CD4-positive, alpha-beta T cell treated with Interleukin-12 subunit alpha and Interleukin-12 subunit beta, for 1 hour (primary cell): Measurements from ENCODE around the gene TPRG1L.
A peak's percentile ranks its signal among the peaks of the same experiment; 100 is the strongest.
"Not testable (repeated sequence)": the region's sequence is repeated elsewhere in the genome, so short reads cannot be mapped to it uniquely, and the experiment has no call there.

Experiments
- DNase-seq: peaks from one replicate; pipeline ENCODE4 v3.0.0-alpha.2; 2020

TPRG1L gene

DNA sequence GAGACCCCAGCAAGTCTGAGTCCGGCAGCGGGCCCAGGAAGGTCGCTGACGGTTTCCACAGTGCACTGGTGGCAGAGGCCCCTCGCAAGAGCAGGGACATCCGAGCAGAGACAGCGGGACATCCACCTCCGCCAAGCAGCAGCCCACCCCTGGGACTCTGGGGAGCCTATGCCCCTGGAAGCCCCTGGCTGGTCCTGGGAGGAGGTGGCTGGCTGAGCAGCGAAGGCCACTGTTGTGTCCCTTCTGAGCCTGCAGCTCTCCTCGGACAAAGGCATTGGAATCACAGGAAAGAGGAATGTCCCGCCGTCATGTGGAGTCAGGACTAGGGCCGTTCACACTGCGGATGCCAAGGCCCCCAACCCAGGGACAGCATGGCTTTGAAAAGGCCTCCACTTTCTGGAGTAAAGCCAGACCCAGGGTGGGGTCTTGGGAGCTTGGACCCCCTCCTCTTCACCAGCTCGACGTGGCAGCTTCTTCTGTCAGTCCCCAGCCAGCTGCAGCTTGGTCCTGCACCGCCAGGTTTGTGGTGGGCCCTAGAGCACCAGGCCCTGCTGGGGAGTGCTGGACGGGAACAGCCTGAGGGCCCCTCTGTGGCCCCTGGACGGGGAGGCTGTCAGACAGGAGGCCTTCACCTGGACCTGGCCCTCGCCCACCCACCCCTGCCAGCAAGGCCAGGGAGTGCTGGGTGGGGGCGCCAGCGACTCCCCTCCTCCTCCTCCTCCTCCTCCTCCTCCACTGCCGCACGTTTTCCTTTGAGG lies 14.9 kb upstream of the TPRG1L start:
- no peak for DNase-seq

DNA sequence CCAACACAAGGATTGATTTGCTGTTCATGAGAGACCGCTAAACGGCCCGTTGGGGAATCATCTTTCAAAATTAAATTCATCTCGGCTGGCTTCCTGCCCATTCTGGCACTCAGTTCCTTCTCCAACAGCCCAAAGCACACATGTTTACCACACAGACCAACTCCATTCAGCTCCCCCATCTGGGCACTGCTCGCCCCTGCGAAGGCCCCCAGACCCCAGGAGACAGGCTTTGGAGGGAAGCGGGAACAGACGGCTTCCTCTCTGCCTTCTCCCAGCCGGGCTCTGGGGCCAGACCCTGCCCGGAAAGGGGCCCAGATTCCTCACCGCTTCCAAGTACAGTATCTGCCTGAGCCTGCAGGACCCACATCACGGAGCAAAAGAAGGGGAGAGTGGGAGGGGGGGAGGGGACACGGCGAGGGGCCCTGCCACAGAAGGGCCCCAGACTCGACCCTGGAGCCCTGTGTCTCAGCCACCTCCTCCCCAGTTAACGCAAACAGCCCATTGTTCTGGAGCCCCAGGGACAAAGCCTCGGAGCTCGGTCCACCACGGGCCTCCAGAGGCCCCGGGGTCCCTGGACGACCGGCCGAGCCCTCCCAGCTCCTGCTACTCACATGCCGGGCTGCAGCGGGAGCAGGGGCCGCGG lies 14.2 kb upstream of the TPRG1L start:
- DNase-seq, result no peak

DNA sequence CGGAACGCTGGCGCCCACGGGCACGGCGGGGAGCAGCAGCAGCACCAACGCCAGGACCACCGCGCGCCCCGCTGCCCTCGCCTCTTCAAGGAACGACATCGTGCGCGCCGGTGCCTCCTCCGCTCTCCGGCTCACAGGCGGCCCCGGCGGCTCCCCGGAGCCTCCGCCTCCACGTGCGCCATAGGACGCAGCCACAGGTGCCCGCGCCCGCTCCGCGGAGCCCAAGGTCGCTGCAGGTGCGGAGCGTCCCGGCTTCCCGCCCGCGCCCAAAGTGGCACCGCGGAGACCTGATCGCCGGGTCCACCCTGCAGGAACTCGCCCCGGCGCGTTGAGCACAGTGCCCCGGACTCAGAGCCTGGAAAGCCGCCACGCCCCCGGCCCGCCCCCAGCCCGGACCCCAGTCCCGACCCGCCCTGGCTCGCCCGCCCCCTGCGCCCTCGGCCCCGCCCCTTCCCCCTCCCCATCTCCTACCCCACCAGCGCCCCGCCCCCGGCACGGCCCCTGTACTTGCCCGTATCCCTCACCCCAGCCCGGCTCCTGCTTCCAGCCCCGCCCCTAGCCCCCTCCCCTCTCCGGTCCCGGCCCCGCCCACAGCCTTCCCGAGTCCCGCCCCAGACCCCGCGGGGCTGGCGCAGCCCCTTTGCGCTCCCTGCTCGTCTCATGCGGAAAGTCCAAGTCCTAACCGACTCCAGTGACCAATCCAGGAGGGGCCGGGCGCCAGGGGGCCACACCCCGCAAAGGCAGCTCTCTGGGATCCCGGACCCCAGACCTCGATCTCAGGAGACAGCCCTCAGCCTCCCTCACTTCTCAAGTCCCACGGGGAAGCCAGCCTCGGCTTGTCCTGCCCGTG lies 13.4 kb upstream of the TPRG1L start, which contains the start of gene MEGF6:
TSS of gene MEGF6 (minus strand) at position 339 of the 850 bp plus-strand sequence. CDS start at position 99, 240 bp downstream.
- peak; percentile 69 for DNase-seq

DNA sequence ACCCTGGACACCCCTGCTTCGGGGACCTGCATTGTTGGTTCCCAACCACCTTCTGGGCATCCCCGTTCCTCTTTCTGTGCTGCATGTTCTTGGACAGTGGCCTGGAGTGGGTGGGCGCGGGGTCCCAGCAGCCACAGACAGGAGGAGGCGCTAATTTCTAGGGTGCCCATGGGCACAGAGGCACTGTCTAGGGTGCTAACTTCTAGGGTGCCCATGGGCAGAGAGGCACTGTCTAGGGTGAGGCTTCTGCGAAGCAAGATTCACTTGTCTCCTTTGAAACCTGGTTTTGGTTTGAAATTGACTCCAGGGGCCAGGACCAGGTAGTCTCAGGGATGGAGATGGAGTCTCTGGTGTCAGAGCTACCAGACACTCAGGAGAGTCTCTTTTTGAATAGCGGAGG lies 12.7 kb upstream of the TPRG1L start:
- DNase-seq, result no peak

DNA sequence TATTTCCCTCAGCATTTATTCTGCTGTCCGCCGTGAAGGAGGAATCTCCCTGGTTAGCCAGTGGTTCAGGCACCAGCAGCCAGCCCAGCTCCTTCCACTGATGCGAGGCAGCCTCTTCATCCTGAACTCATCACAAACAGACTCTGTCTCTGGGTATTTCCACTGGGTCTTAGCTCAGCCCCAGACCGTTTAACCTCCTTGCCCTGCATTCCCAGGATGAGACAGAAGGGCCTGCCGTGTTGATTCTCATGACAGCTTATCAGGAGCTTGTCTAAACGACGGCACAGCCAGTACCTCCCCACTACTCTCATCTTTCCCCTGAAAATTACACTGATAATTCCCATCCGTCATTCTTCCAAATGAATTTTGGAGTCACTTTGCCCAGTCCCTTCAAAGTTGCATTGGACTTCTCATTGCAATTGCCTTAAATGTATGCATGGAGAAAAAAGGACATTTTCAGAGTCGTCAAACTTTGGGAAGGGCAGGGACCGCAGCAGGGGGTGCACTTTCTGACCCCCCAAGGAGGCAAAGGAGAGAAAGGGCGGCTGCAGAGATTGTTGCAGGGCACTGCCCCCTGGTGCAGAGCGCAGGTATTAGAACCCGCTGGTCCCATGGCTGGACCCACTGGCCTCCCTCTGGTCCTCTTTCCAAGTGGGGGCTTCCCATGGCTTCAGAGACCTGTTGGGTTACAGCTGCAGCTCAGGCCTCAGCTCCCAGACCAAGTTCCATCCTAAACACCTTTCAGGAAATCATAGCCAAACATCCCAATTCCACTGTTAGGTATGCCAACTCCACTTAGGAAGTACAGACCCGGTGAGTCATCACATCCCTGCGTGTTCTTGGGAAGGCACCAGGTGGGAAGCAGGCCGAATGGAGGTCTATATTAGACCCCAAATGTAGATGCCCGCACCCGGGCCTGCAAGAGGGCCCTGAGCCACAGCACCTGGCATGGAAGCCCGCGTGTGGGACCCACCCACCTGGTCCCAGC lies 9.8 kb upstream of the TPRG1L start:
- no peak for DNase-seq

DNA sequence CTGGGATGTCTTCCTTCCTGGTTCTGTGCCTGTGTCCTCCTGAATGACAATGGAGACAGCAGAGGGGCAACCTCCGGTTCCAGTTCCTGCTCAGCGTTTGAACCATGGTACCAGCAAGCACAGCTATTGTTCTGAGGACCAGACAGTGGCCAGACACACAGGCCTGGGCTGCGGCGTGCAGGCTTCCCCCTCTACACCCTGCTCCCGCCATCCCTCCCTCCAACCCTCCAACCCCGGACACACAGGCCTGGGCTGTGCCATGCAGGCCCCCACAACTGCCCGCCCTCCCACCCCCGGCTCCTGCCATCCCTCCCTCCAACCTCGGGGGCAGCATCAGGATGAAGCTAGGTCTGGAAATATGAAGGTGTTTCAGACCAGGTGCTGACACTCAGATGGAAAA lies 8.0 kb upstream of the TPRG1L start:
- no peak for DNase-seq

DNA sequence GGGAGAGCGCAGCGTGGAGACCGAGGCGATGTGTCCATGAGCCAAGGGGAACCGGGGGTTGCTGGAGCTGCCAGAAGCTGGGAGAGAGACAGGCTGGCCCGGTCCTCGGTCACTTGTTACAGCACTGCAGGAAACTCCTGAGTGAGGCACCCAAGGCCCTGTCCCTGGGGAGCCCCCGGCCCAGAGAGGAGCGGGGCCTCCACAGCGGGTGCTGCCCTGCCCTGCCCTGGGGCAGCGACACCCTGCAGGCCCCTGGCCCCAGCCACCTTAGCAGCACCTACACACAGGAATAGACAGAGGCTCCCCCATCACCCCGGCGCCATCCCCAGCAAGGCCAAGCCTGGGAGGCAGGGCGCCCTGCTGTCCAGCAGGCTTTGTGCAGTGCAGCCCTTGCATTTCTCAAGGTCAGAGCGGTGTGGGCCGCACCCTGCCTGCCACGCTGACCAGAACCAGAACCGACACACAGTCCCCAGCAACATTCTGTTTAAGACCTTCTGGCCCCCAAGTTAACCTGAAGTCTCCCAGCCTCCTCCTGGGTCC lies 6.9 kb upstream of the TPRG1L start:
- no peak for DNase-seq

DNA sequence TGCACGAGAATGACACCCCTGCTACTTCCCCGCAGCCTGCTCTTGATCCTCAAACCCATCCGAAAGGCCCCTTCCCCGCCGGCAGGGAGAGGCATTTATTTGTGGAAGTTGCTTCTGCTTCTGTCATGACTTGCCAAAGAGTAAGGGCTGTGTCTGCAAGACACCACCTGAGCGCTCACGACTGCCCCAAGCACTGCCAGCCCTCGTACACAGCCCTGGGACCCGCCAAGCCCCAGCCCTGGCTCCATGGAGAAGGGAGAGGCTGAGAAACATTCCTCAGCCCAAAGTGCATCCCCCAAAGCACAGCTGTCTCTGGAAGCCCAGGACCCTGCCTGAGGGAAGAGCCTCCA lies 6.3 kb upstream of the TPRG1L start:
- no peak for DNase-seq

DNA sequence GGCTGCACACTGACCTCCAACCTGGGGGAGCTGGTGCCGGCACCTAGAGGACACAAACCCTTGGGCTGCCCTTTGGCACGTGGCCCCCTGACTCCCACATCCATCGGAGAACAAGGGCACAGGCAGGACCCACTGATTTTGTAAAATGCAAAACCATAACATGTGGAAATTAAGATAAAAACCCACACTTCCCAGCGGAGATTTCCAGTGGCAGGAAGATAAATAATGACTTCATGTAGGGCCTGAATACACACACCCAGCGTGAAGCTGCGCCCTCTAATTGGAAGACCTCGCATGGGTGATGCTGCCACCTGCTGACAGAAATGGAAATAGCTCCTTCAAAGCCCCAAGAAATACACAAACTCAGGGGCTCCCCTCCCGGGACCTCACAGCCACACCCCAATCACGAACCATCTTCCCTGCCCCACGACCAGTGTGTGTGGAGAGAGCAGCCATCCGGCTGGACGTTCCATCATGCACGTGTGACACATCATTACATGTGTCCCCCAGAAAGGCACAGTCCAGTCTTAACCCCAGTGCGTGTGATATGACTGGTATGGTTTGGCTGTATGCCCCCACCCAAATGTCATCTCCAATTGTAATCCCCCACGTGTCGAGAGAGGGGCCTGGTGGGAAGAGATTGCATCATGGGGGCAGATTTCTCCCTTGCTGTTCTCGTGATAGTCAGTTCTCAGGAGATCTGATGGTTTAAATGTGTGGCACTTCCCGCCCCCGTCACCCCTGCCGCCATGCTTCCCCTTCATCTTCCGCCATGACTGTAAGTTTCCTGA lies 5.7 kb upstream of the TPRG1L start:
- peak; percentile 84 for DNase-seq

DNA sequence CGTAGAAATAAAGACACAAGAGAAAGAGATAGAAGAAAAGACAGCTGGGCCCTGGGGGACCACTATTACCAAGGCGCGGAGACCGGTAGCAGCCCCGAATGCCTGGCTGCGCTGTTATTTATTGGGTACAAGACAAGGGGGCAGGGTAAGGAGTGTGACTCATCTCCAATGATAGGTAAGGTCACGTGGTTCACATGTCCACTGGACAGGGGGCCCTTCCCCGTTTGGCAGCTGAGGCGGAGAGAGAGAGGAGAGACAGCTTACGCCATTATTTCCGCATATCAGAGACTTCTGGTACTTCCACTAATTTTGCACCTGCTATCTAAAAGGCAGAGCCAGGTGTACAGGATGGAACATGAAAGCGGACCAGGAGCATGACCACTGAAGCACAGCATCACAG lies 4.1 kb upstream of the TPRG1L start:
- DNase-seq, result no peak

DNA sequence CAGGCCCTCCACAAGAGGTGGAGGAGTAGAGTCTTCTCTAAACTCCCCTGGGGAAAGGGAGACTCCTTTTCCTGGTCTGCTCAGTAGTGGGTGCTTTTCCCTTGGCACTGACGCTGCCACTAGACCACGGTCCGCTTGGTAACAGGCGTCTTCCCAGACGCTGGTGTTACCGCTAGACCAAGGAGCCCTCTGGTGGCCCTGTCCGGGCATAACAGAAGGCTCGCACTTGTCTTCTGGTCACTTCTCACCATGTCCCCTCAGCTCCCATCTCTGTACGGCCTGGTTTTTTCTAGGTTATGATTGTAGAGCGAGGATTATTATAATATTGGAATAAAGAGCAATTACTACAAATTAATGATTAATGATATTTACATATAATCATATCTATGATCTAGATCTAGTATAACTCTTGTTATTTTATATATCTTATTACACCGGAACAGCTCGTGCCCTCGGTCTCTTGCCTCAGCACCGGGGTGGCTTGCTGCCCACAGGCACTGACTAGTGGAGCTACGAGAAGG lies 3.6 kb upstream of the TPRG1L start:
- peak; percentile 24 for DNase-seq

DNA sequence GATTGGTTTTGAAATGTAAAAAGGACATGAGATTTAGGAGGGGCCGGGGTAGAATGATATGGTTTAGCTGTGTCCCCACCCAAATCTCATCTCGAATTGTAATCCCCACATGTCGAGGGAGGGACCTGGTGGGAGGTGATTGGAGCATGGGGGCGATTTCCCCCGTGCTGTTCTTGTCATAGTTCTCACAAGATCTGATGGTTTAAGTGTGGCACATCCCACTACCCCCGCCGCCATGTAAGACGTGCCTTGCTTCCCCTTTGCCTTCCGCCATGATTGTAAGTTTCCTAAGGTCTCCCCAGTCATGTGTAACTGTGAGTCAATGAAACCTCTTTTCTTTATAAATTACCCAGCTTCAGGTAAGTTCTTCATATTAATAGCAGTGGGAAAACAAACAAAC lies 2.7 kb upstream of the TPRG1L start:
- not testable (repeated sequence) for DNase-seq

DNA sequence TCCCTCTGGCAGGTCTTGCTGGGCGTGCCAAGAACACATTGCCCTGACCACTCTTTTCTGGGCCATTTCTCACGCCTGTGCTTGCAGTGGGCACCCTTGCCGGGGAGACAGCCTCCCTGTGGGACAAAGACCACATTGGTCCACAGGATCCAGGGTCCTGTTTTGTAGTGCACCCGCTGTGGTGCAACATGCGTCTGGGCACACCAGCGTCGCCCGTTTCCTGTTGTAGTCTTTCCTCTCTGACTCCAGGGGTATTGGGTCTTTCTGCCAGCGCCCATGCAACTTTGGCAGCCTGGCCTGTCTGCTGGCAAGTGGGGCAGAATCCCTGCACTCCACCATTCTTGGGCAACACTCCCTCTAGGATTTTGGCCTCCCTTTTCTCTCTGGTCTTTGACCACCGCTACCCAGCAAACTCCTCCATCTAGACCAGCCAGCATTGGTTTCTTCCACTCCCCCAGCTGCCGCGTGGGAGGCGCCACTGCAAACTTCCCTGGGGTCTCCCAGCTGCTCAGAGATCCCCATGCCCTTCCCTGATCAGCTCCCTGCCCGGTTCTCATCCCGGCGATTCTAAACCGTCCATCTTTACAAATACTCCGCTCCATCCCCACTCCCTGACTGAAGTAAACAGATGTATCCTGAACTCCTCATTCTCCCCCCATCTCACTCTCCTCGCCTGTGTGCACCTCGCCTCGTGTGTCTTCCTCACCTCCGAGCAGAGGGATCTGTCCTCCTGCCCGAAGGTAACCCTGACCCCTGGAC lies 1.2 kb upstream of the TPRG1L start:
- no peak for DNase-seq

DNA sequence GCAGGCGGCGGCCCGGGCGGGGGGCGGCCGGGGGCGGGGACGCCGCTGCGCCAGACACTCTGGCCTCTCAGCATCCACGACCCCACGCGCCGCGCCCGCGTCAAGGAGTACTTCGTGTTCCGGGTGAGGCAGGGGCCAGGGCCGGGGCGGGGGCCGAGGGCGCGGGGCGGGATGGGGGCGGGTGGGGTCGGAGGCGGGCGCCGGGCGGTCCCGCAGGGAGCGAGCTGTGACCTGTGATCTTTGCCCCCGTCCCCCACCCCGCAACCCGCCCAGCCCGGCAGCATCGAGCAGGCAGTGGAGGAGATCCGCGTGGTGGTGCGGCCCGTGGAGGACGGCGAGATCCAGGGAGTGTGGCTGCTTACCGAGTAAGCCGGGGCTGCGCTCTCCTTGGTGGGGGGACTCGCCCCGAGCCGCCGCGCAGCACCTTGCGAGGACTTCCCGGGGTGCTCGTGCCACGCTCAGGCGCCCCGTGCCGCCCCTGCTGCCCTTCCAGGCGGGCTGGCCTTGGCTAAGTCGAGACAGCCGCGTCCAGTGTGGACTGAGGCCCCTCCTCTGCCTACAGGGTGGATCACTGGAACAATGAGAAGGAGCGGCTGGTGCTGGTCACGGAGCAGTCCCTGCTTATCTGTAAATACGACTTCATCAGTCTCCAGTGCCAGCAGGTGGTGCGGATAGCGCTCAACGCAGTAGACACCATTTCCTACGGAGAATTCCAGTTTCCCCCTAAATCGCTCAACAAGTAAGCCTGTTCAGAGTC lies 514 bp downstream of the TPRG1L start:
- no peak for DNase-seq

DNA sequence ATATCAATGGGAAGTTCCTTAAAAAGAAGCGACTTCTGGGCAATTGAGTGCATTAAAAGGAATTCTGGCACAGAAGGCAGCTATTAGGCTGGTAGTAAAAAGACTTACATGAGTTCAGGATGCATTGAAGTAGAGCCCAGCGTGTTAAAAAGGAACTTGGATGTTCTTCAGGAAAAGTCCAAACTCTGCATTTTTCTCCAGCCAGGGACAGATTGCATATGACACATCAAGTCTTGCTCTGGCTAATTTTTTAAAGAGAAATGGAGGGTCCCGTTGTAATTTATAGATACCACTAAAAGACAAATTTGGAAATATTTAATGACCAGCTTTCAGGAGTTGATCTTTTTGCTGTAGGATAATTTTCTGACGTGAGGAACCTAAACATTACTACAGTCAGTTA lies 1.2 kb downstream of the TPRG1L start:
- DNase-seq, result no peak

DNA sequence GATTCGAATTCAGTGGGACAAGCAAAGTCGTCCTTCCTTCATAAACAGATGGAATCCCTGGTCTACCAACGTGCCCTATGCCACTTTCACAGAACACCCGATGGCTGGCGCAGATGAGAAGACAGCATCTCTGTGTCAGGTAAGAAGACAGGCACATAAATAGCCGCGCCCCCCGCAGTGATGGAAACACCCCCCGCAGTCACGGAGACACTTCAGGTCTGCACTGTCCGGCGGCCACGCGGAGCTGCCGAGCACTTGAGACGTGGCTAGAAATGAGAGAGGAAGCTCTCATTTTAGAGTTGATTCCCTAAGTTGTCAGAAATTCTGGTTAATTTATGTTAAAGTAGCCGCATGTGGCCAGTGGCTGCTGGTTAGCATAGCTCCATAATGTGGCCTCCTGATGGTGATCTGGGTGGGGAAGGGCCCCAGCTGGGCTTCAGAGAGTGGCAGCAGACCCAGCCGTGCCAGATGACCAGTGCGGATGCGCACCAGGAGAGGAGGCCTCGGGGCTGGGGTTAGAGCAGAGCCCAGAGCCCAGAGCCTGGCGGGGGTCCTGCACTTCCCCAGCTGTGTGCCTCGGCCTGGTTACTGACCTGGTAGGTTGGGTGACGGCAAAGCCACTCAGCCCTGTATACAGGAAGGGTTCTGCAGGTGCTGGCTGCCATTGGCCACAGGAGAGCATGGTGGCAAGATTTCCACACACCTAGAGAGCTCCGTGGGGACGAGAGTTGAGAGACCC lies 2.9 kb downstream of the TPRG1L start:
- DNase-seq, result no peak

DNA sequence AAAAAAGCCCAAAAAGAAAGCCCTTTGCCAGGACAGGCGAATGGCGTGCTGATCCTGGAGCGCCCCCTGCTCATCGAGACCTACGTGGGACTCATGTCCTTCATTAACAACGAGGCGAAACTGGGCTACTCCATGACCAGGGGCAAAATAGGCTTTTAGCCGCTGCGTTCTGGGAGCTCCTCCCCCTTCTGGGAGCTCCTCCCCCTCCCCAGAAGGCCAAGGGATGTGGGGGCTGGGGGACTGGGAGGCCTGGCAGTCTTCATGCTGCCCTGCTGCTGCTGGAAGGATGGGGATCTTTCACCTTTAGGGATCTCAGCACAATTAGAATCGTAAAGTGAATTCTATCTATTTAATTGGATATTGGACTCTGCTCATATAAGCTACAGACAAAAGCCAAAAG lies 3.6 kb downstream of the TPRG1L start:
- DNase-seq, result no peak

DNA sequence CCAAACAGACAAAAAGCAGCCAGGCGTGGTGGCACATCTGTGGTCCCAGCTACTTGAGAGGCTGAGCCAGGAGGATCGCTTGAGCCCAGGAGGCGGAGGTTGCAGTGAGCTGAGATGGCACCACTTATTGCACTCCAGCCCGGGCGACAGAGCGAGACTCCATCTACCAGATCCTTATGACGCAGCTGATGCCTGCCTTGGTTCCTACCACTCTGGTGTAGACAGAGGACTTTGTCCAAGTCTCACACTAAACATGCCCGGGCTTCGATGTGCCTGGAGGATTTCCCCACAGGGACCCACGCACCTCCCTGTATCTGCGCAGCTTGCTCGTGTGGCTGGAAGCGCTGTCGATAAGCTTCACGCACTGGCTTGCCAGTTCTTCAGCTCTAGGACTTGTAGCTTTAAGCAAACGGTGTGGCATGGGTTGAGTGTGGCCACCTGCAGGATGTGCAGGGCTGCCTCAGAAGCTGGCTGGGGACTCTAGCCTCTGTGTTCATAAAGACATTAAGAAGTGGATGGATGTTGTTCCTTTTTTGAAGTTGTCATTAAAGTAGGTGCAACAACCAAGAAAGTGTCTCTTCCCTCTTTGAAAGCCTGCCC lies 4.8 kb downstream of the TPRG1L start:
- DNase-seq, result no peak
